Measurements from ENCODE around the gene USP1.

- TF ChIP-seq RELA (CRISPR knock-in tag; IDR thresholded peaks at IDR 0.05; ENCODE audit: borderline replicate concordance) (no peak), ATF3 (CRISPR knock-in tag; conservative IDR thresholded peaks at IDR 0.05) (no peak), ESRRA (CRISPR knock-in tag; IDR thresholded peaks at IDR 0.05; ENCODE audit: borderline replicate concordance) (no peak), CTCF (IDR thresholded peaks at IDR 0.05) (peak; percentile 53; the same call in 1 of the 2 replicates), ZNF263 (CRISPR knock-in tag; IDR thresholded peaks at IDR 0.05; ENCODE audit: low read depth) (no peak), ATF1 (CRISPR knock-in tag; IDR thresholded peaks at IDR 0.05) (no peak)
Measured at GRCh38 chr1:62407398-62408009, 29.3 kb upstream of the USP1 start.

Measured in WTC11 (cell line).